HEK293 (cell line): ENCODE results near the gene TCF7L2.

ENCODE experiments used
- CTCF ChIA-PET: fragments of 350-600 bp; formaldehyde crosslinking; extraction: SDS; loops from one replicate; lab custom pipeline; 2021; ENCODE audit warnings: antibody characterized with exemption; lab: Yijun Ruan, JAX
- POLR2A ChIA-PET: fragments of 300-600 bp; formaldehyde crosslinking; extraction: SDS; loops from one replicate; lab custom pipeline; 2020; ENCODE audit warnings: antibody characterized with exemption, inconsistent platforms; lab: Yijun Ruan, JAX
- H3K27ac ChIP-seq: fragments of 200-500 bp; sonication (Bioruptor generic); 2 replicates; pipeline ENCODE4 v1.5.1; 2014; ENCODE audit warnings: low read depth, low read length, control low read depth, inconsistent platforms; ENCODE audit errors: extremely low read depth
- H3K36me3 ChIP-seq, 2 experiments: fragments of 200-500 bp in 1 of 2; sonication (Bioruptor generic) in 1 of 2; 1 replicate in 1 of 2; 2 replicates in 1 of 2; pipeline ENCODE4 v1.5.1; 2014 to 2017; ENCODE audit warnings: inconsistent platforms in 2 of 2, low read length in 2 of 2; ENCODE audit not compliant: control insufficient read depth in 2 of 2, insufficient read depth in 1 of 2
- H3K4me1 ChIP-seq: fragments of 200-500 bp; sonication (Bioruptor generic); 2 replicates; pipeline ENCODE4 v1.5.1; 2014; ENCODE audit warnings: mild to moderate bottlenecking, low read length, inconsistent platforms; ENCODE audit not compliant: control insufficient read depth, insufficient read depth
- H3K4me3 ChIP-seq: 2 replicates; pipeline ENCODE4 v1.5.1; 2011; ENCODE audit warnings: low read depth, mild to moderate bottlenecking, control low read depth, low read length, moderate library complexity
- H3K9me3 ChIP-seq: fragments of 200-500 bp; sonication (Bioruptor generic); 2 replicates; pipeline ENCODE4 v1.5.1; 2014; ENCODE audit warnings: low read depth, low read length, inconsistent platforms; ENCODE audit not compliant: control insufficient read depth, insufficient read depth
- HIC1 ChIP-seq: fragments of 450-650 bp; formaldehyde crosslinking; IDR thresholded peaks from 2 replicates; pipeline ENCODE4 v1.5.1; 2016; ENCODE audit warnings: missing biosample characterization, missing genetic modification characterization
- HOXD13 ChIP-seq: sonication (generic); formaldehyde crosslinking; IDR thresholded peaks from 2 replicates; pipeline ENCODE4 v1.8.0; 2022; ENCODE audit warnings: missing genetic modification reagents, borderline replicate concordance
- PATZ1 ChIP-seq: fragments of 450-650 bp; formaldehyde crosslinking; IDR thresholded peaks from 2 replicates; pipeline ENCODE4 v1.5.1; 2016; ENCODE audit warnings: missing biosample characterization, missing genetic modification characterization
- PRDM10 ChIP-seq: fragments of 450-650 bp; formaldehyde crosslinking; IDR thresholded peaks from 2 replicates; pipeline ENCODE4 v1.5.1; 2016; ENCODE audit warnings: missing biosample characterization, missing genetic modification characterization
- TRIM28 ChIP-seq: IDR thresholded peaks from 2 replicates; pipeline ENCODE4 v1.6.1; 2011; ENCODE audit warnings: low read length, control low read depth, borderline replicate concordance
- YY2 ChIP-seq: fragments of 450-650 bp; formaldehyde crosslinking; IDR thresholded peaks from 2 replicates; pipeline ENCODE4 v1.5.1; 2016; ENCODE audit warnings: missing biosample characterization, missing genetic modification characterization
- ZBTB1 ChIP-seq: fragments of 450-650 bp; formaldehyde crosslinking; IDR thresholded peaks from 2 replicates; pipeline ENCODE4 v1.5.1; 2016; ENCODE audit warnings: missing biosample characterization, missing genetic modification characterization
- ZBTB20 ChIP-seq: fragments of 450-650 bp; formaldehyde crosslinking; IDR thresholded peaks from 2 replicates; pipeline ENCODE4 v1.5.1; 2016; ENCODE audit warnings: missing biosample characterization, missing genetic modification characterization
- ZBTB8A ChIP-seq: fragments of 450-650 bp; formaldehyde crosslinking; IDR thresholded peaks from 2 replicates; pipeline ENCODE4 v1.5.1; 2016; ENCODE audit warnings: missing biosample characterization, missing genetic modification characterization
- ZNF133 ChIP-seq: fragments of 450-650 bp; formaldehyde crosslinking; IDR thresholded peaks from 2 replicates; pipeline ENCODE4 v1.5.1; 2016; ENCODE audit warnings: missing biosample characterization, missing genetic modification characterization
- ZNF155 ChIP-seq: fragments of 450-650 bp; formaldehyde crosslinking; IDR thresholded peaks from 2 replicates; pipeline ENCODE4 v1.5.1; 2016; ENCODE audit warnings: missing biosample characterization, missing genetic modification characterization
- ZNF202 ChIP-seq: fragments of 450-650 bp; formaldehyde crosslinking; IDR thresholded peaks from 2 replicates; pipeline ENCODE4 v1.5.1; 2016; ENCODE audit warnings: missing biosample characterization, missing genetic modification characterization, borderline replicate concordance
- ZNF404 ChIP-seq: fragments of 450-650 bp; formaldehyde crosslinking; IDR thresholded peaks from 2 replicates; pipeline ENCODE4 v1.5.1; 2017; ENCODE audit warnings: missing biosample characterization, missing genetic modification characterization
- ZNF521 ChIP-seq: fragments of 450-650 bp; formaldehyde crosslinking; IDR thresholded peaks from 2 replicates; pipeline ENCODE4 v1.5.1; 2017; ENCODE audit warnings: missing biosample characterization, mild to moderate bottlenecking, missing genetic modification characterization
- ZNF529 ChIP-seq: fragments of 450-650 bp; formaldehyde crosslinking; IDR thresholded peaks from 2 replicates; pipeline ENCODE4 v1.5.1; 2017; ENCODE audit warnings: missing genetic modification characterization, missing biosample characterization; ENCODE audit not compliant: insufficient replicate concordance
- ZNF571 ChIP-seq: fragments of 450-650 bp; formaldehyde crosslinking; IDR thresholded peaks from 2 replicates; pipeline ENCODE4 v1.5.0; 2017; ENCODE audit warnings: missing biosample characterization, missing genetic modification characterization
- ZNF623 ChIP-seq: fragments of 450-650 bp; formaldehyde crosslinking; IDR thresholded peaks from 2 replicates; pipeline ENCODE4 v1.5.1; 2016; ENCODE audit warnings: missing biosample characterization, missing genetic modification characterization
- ZNF677 ChIP-seq: fragments of 450-650 bp; IDR thresholded peaks from 2 replicates; pipeline ENCODE4 v1.5.0; 2018; ENCODE audit warnings: missing biosample characterization, mild to moderate bottlenecking, missing genetic modification characterization, moderate library complexity
- ZNF701 ChIP-seq: fragments of 450-650 bp; formaldehyde crosslinking; IDR thresholded peaks from 2 replicates; pipeline ENCODE4 v1.5.1; 2016; ENCODE audit warnings: missing biosample characterization, missing genetic modification characterization
- ZNF747 ChIP-seq: fragments of 450-650 bp; formaldehyde crosslinking; IDR thresholded peaks from 2 replicates; pipeline ENCODE4 v1.5.1; 2016; ENCODE audit warnings: missing biosample characterization, missing genetic modification characterization
- ZSCAN4 ChIP-seq: fragments of 450-650 bp; formaldehyde crosslinking; IDR thresholded peaks from 2 replicates; pipeline ENCODE4 v1.5.1; 2017; ENCODE audit warnings: missing biosample characterization, missing genetic modification characterization

Gene TCF7L2

GRCh38 chr10:113142601-113143362, 192.7 kb downstream of the TCF7L2 start (continued):
- TF ChIP-seq YY2 (tag by site-specific recombination), result no peak
- no peak for TF ChIP-seq ZNF155
- TF ChIP-seq ZBTB20 (tag by site-specific recombination), result no peak
- TF ChIP-seq TRIM28, result 0 out of 2 replicates have a peak, but pooled peaks have one; percentile 51

- TF ChIP-seq ZNF701 (tag by site-specific recombination) (no peak), ZNF521 (no peak), ZNF404 (tag by site-specific recombination) (no peak), PRDM10 (tag by site-specific recombination) (no peak), ZNF133 (tag by site-specific recombination) (no peak), HOXD13 (CRISPR knock-in tag) (no peak), ZBTB1 (tag by site-specific recombination) (no peak), ZNF677 (tag by site-specific recombination) (no peak), HIC1 (tag by site-specific recombination) (no peak), PATZ1 (tag by site-specific recombination) (no peak), ZNF571 (tag by site-specific recombination) (no peak), ZNF623 (tag by site-specific recombination) (no peak), ZNF202 (tag by site-specific recombination) (no peak), ZNF529 (tag by site-specific recombination) (no peak), ZNF747 (tag by site-specific recombination) (no peak), ZSCAN4 (no peak), ZBTB8A (tag by site-specific recombination) (no peak)
- ChIA-PET CTCF (no interaction called here), POLR2A (no interaction called here)
- H3K36me3 ChIP-seq, result peaks cover 5 to 62% of the 10 kb centered on the region in 2 experiments
- no peak overlapping the region for H3K4me3 ChIP-seq
- no peaks in the 10 kb centered on the region for H3K9me3 ChIP-seq
- H3K27ac ChIP-seq, result no peak overlapping the region
- 0 out of 2 replicates have a peak, but pooled peaks cover 3% of the 10 kb centered on the region for H3K4me1 ChIP-seq
Measured at GRCh38 chr10:113144576-113144975, 194.5 kb downstream of the TCF7L2 start.
